NCI-H82 (cell line): ENCODE data around the gene NR4A2.

Experiments used
- DNase-seq: peaks from one replicate; lab custom pipeline; 2025; lab: John Stamatoyannopoulos, UW

The NR4A2 gene

GRCh38 chr2:156332534-156333273 lies at the start of gene NR4A2:
TSS of gene NR4A2 (minus strand) at chr2:156332721. CDS start at chr2:156330186, 2,535 bp downstream.
- DNase-seq, result peak; percentile 86

DNA sequence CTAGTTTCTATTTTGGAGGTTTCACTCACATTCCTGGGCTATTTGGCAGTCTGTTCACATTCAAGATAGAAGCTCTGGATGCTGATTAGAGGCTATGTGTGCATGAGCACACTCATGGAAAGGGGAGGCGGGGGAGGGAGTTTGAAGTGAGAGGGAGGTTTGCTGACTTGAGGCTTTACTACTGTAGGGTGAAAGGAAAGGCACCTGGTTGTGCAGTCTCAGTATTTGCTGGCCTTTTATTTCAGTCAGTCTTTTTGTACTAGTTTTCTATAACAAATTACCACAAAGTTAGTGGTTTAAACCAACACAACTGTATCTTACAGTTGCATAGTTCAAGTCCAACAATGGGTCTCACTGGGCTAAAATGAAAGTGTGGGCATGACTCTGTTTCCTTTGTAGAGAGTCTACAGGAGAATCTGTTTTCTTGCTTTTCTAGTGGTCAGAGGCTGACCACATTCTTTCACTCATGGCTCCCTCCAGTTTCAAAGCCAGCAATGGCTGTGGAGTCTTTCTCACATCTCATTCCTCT lies 47.7 kb upstream of the NR4A2 start:
- peak; percentile 81 for DNase-seq

GRCh38 chr2:156379714-156380113 lies 47.2 kb upstream of the NR4A2 start:
- DNase-seq, result no peak

DNA sequence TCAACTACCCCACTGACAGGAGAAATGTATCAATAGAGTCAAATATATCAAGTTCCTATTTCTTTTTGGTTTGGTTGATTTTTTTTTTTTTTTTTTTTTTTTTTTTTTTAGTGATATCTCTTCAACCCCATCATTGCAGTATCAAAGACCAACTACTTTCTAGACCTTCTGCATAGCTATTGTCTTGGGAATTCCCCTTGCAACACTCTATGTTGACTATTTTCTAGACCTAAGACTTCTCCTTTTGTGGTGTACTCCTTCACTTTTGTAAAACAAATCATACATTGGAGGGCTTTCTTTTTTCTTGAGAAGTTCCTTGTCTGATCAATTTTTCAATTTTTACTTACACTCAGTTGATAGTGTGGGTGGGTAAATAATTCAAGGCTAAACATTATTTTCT lies 46.5 kb upstream of the NR4A2 start:
- DNase-seq, result no peak

GRCh38 chr2:156366753-156367152 lies 34.2 kb upstream of the NR4A2 start:
- DNase-seq, result no peak

DNA sequence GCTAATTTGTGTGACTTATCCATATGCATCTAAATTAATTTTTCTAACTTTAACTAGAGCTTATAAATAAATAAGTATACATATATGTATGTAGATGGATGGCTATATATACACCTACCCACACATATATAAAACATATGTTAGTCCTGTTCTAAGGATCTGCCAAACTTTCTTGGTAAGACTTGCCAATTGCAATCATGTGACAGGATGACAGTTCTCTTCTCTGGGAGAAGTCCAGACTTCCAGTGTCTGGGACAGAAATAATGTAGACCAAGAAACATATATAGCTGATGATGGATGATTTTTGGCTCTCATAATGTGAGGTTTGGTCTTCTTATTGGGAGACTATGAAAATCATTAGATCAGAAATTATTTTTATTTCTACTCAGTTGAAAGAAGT lies 30.6 kb upstream of the NR4A2 start:
- no peak for DNase-seq

GRCh38 chr2:156356014-156356754 lies 23.7 kb upstream of the NR4A2 start:
- DNase-seq, result no peak

GRCh38 chr2:156352911-156353310 lies 20.4 kb upstream of the NR4A2 start:
- peak; percentile 11 for DNase-seq

DNA sequence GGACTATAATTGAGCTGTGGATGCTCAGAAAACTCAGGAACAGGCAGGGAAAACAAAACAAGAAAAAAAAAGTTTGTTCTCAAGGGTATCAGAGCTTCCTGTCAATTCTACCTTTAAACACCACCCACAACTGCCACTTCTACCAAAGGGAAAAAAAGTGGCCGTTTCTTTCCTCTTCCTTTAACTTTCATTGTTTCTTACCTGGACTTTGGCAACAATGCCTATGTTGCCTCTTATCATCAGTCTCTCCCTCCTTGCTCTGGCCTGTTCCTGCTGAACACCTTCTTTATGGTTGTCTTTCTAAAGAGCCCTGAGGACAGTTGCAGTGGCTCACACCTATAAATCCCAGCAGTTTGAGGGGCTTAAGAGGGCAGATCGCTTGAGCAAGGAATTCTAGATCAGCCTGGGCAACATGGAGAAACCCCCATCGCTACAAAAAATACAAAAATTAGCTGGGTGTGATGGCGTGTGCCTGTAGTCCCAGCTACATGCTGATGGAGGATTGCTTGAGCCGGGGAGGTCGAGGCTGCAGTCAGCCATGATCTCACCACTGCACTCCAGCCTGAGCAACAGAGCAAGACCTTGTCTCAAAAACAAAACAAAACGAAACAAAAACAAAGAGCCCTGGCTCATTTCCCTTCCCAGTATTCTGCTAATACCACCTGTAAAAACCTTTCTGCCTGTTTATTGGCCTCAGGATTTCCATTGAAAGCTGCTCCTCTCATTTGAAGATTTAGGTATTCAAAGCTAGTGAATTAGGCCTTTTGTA lies 18.0 kb upstream of the NR4A2 start:
- peak; percentile 83 for DNase-seq

GRCh38 chr2:156349605-156350004 lies 17.1 kb upstream of the NR4A2 start:
- DNase-seq, result peak; percentile 54

DNA sequence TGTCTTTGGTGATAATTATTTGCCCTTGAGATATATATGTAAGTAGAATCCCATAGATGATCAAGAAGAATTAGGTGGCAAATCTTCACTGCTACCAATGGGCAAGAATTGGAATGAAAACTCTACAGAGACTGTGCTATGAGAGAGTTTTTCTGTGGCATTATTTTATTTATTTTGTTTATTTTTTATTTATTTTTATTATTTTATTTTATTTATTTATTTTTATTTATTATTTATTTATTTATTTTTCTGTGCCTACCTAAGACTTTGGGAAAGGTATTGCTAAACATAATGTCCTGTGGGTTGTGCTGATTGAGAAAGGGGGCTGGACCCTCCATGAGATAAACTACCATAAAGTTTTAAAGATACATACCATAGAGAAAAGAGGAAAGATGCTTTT lies 16.6 kb upstream of the NR4A2 start:
- no peak for DNase-seq

- DNase-seq, result no peak
These were observed 14.9 kb upstream of the NR4A2 start for GRCh38 chr2:156347431-156347830.

DNA sequence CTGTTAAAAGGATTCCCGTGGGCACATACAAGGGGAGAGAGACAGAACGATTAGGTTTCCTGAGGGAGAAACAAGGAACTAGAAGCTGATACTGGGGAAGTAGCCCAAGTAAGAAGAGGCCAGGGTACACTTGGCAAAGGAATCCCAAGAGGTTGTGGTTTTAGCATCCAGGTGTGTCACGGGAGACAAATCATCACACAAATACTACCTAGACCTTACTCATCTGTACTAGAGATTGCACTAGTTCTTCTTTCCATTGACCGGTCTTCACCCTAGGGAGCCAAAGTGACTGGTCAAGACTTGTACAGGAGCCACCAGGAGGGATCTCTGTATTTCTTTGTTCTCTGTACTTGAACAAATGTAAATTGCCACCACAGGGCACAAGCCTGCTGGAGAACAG lies 14.2 kb upstream of the NR4A2 start:
- DNase-seq, result no peak

GRCh38 chr2:156345582-156345981 lies 13.1 kb upstream of the NR4A2 start:
- peak; percentile 72 for DNase-seq

GRCh38 chr2:156343940-156344301 lies 11.4 kb upstream of the NR4A2 start:
- DNase-seq, result peak; percentile 9

DNA sequence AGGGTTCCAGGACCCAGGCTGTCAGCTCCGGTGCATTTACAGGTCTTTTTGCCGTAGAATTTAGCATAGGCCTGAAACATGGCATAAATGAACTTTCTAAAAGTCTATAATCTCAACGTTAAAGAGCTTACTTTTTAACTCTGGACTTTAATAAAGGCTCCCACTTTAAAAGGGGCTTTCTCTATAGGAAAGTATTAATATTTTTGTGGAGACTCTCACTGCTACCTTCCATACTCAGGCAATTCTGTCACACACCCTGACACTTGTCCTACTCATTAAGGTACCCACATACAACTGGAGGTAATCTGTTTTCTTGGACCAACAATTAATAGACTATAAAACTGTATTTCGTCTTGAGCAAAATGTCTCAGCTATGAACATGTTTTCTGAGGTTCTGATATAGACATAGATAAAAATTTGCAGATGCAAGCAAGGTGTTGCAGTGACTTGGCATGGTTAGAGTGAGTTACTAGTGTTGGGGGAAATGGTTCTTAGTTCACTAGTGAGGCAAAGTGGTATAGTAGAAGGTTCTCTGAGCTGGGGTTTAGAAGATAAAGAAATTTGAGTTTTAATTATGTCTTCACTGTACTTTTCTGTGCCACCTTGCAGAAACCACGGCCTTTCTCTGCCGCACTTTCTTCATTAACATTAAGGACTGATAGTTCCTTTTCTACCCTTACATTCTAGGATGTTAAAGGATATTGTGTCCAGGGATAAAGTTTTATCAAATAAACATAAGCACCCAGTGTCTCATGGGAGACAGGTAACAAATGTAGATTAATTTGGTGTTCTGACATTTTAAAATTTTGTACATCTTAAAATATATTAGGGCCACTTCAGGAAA lies 10.8 kb upstream of the NR4A2 start:
- DNase-seq, result peak; percentile 47

GRCh38 chr2:156342254-156343095 lies 10.0 kb upstream of the NR4A2 start:
- peak; percentile 96 for DNase-seq

- DNase-seq, result peak; percentile 96
These were observed 9.1 kb upstream of the NR4A2 start for GRCh38 chr2:156341452-156342253.

DNA sequence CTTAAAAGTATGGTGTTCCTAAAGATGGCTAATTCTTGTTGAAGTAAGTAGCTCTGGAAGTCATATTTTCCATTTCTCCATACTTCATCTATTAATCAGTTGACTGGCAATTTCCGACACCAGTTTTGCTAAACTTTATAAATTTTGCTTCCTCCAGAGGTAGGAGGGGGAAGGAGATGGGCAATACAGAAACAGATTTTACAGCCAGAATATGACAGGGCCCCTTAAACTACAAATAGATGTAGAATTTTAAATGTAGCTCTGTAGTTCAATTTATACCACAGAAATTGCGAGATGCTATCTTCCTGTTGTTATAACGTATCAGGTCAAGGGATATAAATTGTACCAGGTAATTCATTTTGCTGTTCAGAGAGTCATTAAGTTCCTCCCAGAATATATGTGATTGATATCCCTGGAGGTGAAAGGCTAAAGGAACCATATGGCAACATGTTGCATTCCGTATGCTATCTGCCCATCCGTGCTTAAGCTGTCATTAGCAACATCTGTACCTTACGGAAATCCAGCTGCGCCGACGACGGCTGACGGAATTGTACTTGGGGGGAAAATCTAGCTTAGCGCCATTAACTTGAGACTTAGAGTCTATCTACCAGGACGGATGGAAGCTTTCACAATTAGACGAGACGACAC lies 8.4 kb upstream of the NR4A2 start:
- DNase-seq, result peak; percentile 94
